Activated naive CD8-positive, alpha-beta T cell treated with anti-CD3 and anti-CD28 coated beads, Interleukin-2, amount 10 ng/mL, durations not matched to agents 7 days and 5 days (primary cell): Measurements from ENCODE around the gene IQSEC3. TPM values are rescaled to one million over a fixed set of nuclear protein-coding genes. Genes with fewer than 3 reads are reported as not detected.

Source experiments
- ATAC-seq: fragments of 150-1000 bp; cut with Tn5 transposase; one replicate; pipeline ENCODE4 v1.10.0; 2021; ENCODE audit warnings: low read depth, moderate library complexity
- POLR2A ChIA-PET: fragments of 350-600 bp; sonication (Branson Sonifier 250); formaldehyde crosslinking; loops from one replicate; lab custom pipeline; 2021; ENCODE audit warnings: antibody characterized with exemption; lab: Charles Lee
- DNase-seq: peaks from one replicate; pipeline ENCODE4 v3.0.0; 2021
- H3K27ac Mint-ChIP-seq: one replicate; pipeline ENCODE4 v1.8.0; 2022; ENCODE audit warnings: mild to moderate bottlenecking, mixed read lengths
- H3K27me3 Mint-ChIP-seq: one replicate; pipeline ENCODE4 v1.8.0; 2022; ENCODE audit warnings: mild to moderate bottlenecking, moderate library complexity, mixed read lengths
- H3K36me3 Mint-ChIP-seq: one replicate; pipeline ENCODE4 v1.8.0; 2021; ENCODE audit warnings: mild to moderate bottlenecking, mixed read lengths
- H3K4me1 Mint-ChIP-seq: one replicate; pipeline ENCODE4 v1.8.0; 2021; ENCODE audit warnings: mixed read lengths
- H3K4me3 Mint-ChIP-seq: one replicate; pipeline ENCODE4 v1.8.0; 2022; ENCODE audit warnings: mild to moderate bottlenecking, moderate library complexity, mixed read lengths
- H3K9me3 Mint-ChIP-seq: one replicate; pipeline ENCODE4 v1.8.0; 2021; ENCODE audit warnings: mixed read lengths
- total RNA-seq, 2 experiments: library from RNA; stranded (reverse); gene quantifications; one replicate each; pipeline ENCODE4 v1.2.3, GENCODE V29; 2021

Gene IQSEC3
- total RNA-seq, 2 experiments from 2014 or later: 7.3 to 8.0 TPM

GRCh38 chr12:165862-166368 is 99.3 kb downstream of the IQSEC3 start:
- no peak overlapping the region for H3K4me3 Mint-ChIP-seq
- DNase-seq (no peak), ATAC-seq (no peak)
- H3K27me3 Mint-ChIP-seq: peaks cover 2% of the 10 kb centered on the region
- peaks cover 21% of the 10 kb centered on the region for H3K4me1 Mint-ChIP-seq
- no peak overlapping the region for H3K27ac Mint-ChIP-seq
- no peaks in the 10 kb centered on the region for H3K9me3 Mint-ChIP-seq
- H3K36me3 Mint-ChIP-seq: no peaks in the 10 kb centered on the region
- POLR2A ChIA-PET: no interaction called here

- no peak for ATAC-seq
- H3K27me3 Mint-ChIP-seq: peaks cover 2% of the 10 kb centered on the region
- POLR2A ChIA-PET: no interaction called here
- no peak overlapping the region for H3K4me3 Mint-ChIP-seq
- DNase-seq: no peak
- no peaks in the 10 kb centered on the region for H3K36me3 Mint-ChIP-seq
- H3K4me1 Mint-ChIP-seq: peaks cover 21% of the 10 kb centered on the region
- no peaks in the 10 kb centered on the region for H3K9me3 Mint-ChIP-seq
- no peak overlapping the region for H3K27ac Mint-ChIP-seq
These were observed 100.0 kb downstream of the IQSEC3 start for GRCh38 chr12:166425-167075.

- DNase-seq (no peak), ATAC-seq (no peak)
- H3K27ac Mint-ChIP-seq: peak overlapping the region; percentile 66
- H3K27me3 Mint-ChIP-seq: peaks cover 2% of the 10 kb centered on the region
- H3K36me3 Mint-ChIP-seq: no peaks in the 10 kb centered on the region
- no peak overlapping the region for H3K4me3 Mint-ChIP-seq
- no peaks in the 10 kb centered on the region for H3K9me3 Mint-ChIP-seq
- POLR2A ChIA-PET: no interaction called here
- H3K4me1 Mint-ChIP-seq: peaks cover 24% of the 10 kb centered on the region
These were observed 101.5 kb downstream of the IQSEC3 start for GRCh38 chr12:167959-168600.

- Mint-ChIP-seq H3K4me1 (peaks cover 24% of the 10 kb centered on the region), H3K36me3 (no peaks in the 10 kb centered on the region), H3K4me3 (peak overlapping the region; percentile 48), H3K27me3 (peaks cover 2% of the 10 kb centered on the region), H3K27ac (peak overlapping the region; percentile 66), H3K9me3 (no peaks in the 10 kb centered on the region)
- no peak for DNase-seq
- ATAC-seq: no peak
- POLR2A ChIA-PET: no interaction called here
These were observed 102.4 kb downstream of the IQSEC3 start for GRCh38 chr12:168763-169525.

GRCh38 chr12:169528-170370 is 103.2 kb downstream of the IQSEC3 start:
- Mint-ChIP-seq H3K4me3 (peak overlapping the region; percentile 48), H3K9me3 (no peaks in the 10 kb centered on the region), H3K27me3 (peaks cover 2% of the 10 kb centered on the region), H3K27ac (peak overlapping the region; percentile 46), H3K4me1 (peaks cover 24% of the 10 kb centered on the region), H3K36me3 (no peaks in the 10 kb centered on the region)
- DNase-seq: no peak
- POLR2A ChIA-PET: no interaction called here
- ATAC-seq: no peak

- Mint-ChIP-seq H3K4me1 (peaks cover 24% of the 10 kb centered on the region), H3K36me3 (no peaks in the 10 kb centered on the region)
- ATAC-seq: no peak
These were observed 104.0 kb downstream of the IQSEC3 start for GRCh38 chr12:170371-171225.

GRCh38 chr12:171276-171675 is 104.7 kb downstream of the IQSEC3 start:
- H3K27me3 Mint-ChIP-seq: peaks cover 4% of the 10 kb centered on the region
- no peaks in the 10 kb centered on the region for H3K36me3 Mint-ChIP-seq
- H3K9me3 Mint-ChIP-seq: no peaks in the 10 kb centered on the region
- H3K4me3 Mint-ChIP-seq: no peak overlapping the region
- no peak for DNase-seq
- H3K4me1 Mint-ChIP-seq: peaks cover 24% of the 10 kb centered on the region
- H3K27ac Mint-ChIP-seq: no peak overlapping the region
- POLR2A ChIA-PET: no interaction called here
- ATAC-seq: no peak

More at GRCh38 chr12:170371-171225, 104.0 kb downstream of the IQSEC3 start:
- POLR2A ChIA-PET: no interaction called here
- Mint-ChIP-seq H3K4me3 (no peak overlapping the region), H3K27ac (no peak overlapping the region), H3K9me3 (no peaks in the 10 kb centered on the region), H3K27me3 (peaks cover 4% of the 10 kb centered on the region)
- DNase-seq: no peak

GRCh38 chr12:171743-172676 is 105.4 kb downstream of the IQSEC3 start:
- no peak for DNase-seq
- H3K4me3 Mint-ChIP-seq: no peak overlapping the region
- peaks cover 2% of the 10 kb centered on the region for H3K27me3 Mint-ChIP-seq
- H3K27ac Mint-ChIP-seq: no peak overlapping the region
- POLR2A ChIA-PET: no interaction called here
- ATAC-seq: no peak
- H3K36me3 Mint-ChIP-seq: no peaks in the 10 kb centered on the region
- peaks cover 19% of the 10 kb centered on the region for H3K4me1 Mint-ChIP-seq
- H3K9me3 Mint-ChIP-seq: no peaks in the 10 kb centered on the region

- POLR2A ChIA-PET: no interaction called here
- Mint-ChIP-seq H3K4me1 (peaks cover 19% of the 10 kb centered on the region), H3K36me3 (no peaks in the 10 kb centered on the region), H3K27me3 (peaks cover 2% of the 10 kb centered on the region), H3K27ac (no peak overlapping the region), H3K4me3 (no peak overlapping the region), H3K9me3 (no peaks in the 10 kb centered on the region)
- DNase-seq (no peak), ATAC-seq (no peak)
These were observed 106.2 kb downstream of the IQSEC3 start for GRCh38 chr12:172732-173161.

GRCh38 chr12:174124-174523 is 107.6 kb downstream of the IQSEC3 start:
- Mint-ChIP-seq H3K36me3 (no peaks in the 10 kb centered on the region), H3K4me1 (peaks cover 11% of the 10 kb centered on the region), H3K27ac (no peak overlapping the region), H3K4me3 (no peak overlapping the region), H3K9me3 (no peaks in the 10 kb centered on the region), H3K27me3 (peaks cover 6% of the 10 kb centered on the region)
- POLR2A ChIA-PET: no interaction called here
- DNase-seq (no peak), ATAC-seq (no peak)

- ATAC-seq (no peak), DNase-seq (no peak)
- Mint-ChIP-seq H3K4me1 (peaks cover 6% of the 10 kb centered on the region), H3K4me3 (no peak overlapping the region), H3K27ac (no peak overlapping the region), H3K27me3 (peaks cover 6% of the 10 kb centered on the region), H3K9me3 (no peaks in the 10 kb centered on the region), H3K36me3 (no peaks in the 10 kb centered on the region)
- POLR2A ChIA-PET: no interaction called here
These were observed 108.0 kb downstream of the IQSEC3 start for GRCh38 chr12:174596-174995.
